Activated naive CD4-positive, alpha-beta T cell treated with anti-CD3 and anti-CD28 coated beads, Interleukin-2, amount 50 U/mL, for 72 hours (primary cell): Measurements from ENCODE around the gene RGP1. TPM values are rescaled to one million over a fixed set of nuclear protein-coding genes. Genes with fewer than 3 reads are reported as not detected.
A peak's percentile ranks its signal among the peaks of the same experiment; 100 is the strongest.

ENCODE experiments used
- ATAC-seq, 2 donors: fragments of 150-1000 bp; cut with Tn5 transposase; 2 replicates each; pipeline ENCODE4 v1.10.0; 2021; ENCODE audit warnings: mild to moderate bottlenecking in 2 of 2, moderate library complexity in 2 of 2
- DNase-seq, 2 donors: peaks; one replicate each; pipeline ENCODE4 v3.0.0; 2021 to 2022; ENCODE audit warnings: low spot score in 2 of 2
- H3K27ac Mint-ChIP-seq, 2 donors: one replicate each; pipeline ENCODE4 v1.8.0; 2022; ENCODE audit warnings: mild to moderate bottlenecking in 2 of 2, mixed read lengths in 2 of 2
- H3K36me3 Mint-ChIP-seq, 2 donors: one replicate each; pipeline ENCODE4 v1.8.0; 2022; ENCODE audit warnings: mixed read lengths in 2 of 2
- H3K9me3 Mint-ChIP-seq, 2 donors: one replicate each; pipeline ENCODE4 v1.8.0; 2022; ENCODE audit warnings: mixed read lengths in 2 of 2
- total RNA-seq, 2 donors: library from RNA; stranded (reverse); gene quantifications; one replicate each; pipeline ENCODE4 v1.2.3, GENCODE V29; 2022

Gene RGP1
- total RNA-seq, 2 donors from 2014 or later: 18.4 to 35.1 TPM

DNA sequence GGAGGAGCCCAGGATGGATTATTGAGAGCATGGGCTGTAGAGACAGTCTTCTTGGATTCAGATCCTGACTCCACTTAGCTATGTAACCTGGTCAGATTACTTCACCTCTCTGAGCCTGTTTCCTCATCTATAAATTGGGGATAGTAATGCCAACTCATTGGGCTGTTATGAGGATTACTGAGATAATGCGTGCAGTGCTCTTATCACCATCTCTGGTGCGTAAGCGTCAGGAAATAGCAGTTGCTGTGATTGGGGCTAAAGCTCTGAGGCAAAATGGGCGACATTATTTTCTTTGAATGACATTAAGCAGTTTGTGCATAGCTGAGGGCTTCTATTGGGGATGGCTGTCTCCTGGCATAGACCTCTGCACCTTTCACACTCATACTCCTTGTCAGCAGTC is 6.0 kb downstream of the RGP1 start:
- H3K36me3 Mint-ChIP-seq: peaks cover 6 to 7% of the 10 kb centered on the region in 2 donors
- DNase-seq: no peak
- H3K27ac Mint-ChIP-seq: no peak overlapping the region
- H3K9me3 Mint-ChIP-seq: no peaks in the 10 kb centered on the region
- ATAC-seq: no peak

DNA sequence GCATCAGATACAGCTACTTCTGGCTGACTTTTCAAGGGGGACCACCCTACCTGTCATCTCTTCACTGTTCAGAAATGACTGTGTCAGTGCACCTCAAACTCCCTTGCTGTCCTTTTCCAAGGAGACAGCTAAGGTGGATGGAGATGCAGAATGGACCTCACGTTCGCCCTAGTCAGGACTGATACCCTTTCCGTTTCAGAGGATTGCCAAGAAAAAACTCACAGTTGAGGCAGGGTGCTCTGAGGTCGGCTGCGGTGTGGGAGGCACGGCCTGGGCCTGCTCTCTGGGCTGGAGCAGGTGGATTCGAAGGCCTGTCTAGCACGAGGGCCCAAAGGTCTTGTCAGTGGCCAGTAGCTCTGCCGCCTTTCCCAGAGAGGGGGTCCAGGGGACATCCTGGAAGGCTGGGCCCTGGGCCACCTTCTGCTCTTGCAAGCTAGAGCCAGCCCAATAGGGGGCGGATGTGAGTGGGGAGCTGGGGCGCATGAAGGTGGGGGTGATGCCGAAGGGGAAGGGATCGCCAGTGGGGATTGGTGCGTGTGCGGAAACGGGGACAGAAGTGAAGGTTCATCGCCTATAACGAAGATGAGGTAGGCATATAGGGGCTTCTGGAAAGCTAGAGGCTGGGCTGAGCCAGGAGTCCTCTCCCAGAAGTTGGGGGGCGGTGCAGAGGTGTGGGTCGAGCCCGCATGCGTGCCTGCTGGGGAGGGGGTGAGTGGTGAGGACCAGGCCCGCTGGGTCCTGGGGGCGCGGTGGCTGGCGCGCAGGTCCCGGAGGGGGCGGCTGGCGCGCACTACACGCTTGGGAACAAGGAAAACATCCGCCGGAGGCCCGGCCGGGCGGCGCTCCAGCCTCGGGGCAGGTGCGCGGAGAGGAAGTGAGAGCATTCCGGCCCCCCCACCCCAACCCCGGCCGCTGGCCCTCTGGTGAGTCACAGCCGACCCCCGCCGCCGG is 7.5 kb downstream of the RGP1 start:
- H3K9me3 Mint-ChIP-seq: no peaks in the 10 kb centered on the region
- peak; percentile 77 to 86 for DNase-seq
- H3K36me3 Mint-ChIP-seq: peaks cover 6 to 9% of the 10 kb centered on the region in 2 donors
- ATAC-seq: peak; percentile 74 to 89
- peak overlapping the region; percentile 83 to 96 for H3K27ac Mint-ChIP-seq

DNA sequence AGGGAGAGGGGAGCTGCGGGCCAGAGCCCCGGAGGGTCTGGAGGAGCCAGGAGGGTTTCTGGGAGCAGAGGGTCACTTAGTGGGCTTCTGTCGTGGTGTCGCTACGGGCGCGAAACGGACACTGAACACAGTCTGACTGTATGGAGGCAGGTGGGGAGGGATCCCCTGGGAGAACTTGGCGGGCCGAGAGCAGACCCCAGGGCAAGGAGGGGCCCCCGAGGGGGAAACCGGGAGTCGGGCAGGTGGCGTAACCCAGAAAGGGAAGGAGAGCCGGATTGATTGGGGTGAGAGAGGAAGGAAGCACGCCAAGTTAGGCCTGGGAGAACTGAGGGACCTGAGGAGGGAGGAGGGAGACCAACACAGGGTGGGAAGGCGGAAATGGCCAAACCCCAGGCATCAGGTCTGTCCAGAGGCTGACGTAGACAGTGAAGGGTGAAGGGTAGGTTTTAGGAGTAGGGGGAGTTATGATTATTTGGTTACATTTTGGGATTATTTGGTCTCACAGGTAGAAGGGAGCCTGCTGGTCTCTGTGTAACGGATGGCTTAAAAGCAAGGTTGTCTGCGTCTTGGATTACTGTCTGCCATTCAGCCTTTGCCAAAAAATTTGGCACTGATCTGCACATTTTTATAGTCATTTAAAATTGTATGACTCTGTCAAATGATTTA is 8.3 kb downstream of the RGP1 start:
- ATAC-seq (peak; percentile 47 to 71), DNase-seq (peak; percentile 27 to 68)
- no peaks in the 10 kb centered on the region for H3K9me3 Mint-ChIP-seq
- peak overlapping the region; percentile 90 to 96 for H3K27ac Mint-ChIP-seq
- peaks cover 3 to 9% of the 10 kb centered on the region in 2 donors for H3K36me3 Mint-ChIP-seq

DNA sequence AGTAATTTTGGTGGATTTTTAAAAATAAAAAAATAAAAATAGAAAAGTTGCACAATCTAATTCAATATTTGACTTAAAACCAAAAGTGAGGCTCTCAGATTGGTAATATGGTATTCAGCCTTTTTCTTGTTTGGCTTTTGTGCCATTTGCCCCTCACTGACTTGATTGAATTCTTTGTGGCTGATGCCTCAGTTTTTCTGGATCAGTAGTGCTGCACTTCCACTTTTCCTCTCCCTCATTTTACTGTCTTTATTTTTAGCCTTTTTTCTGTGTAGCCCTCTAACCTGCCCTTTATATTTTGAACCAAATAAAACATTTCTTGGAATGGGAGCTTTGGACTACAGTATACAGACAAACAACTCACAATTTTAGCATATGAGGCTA is 8.8 kb downstream of the RGP1 start:
- Mint-ChIP-seq H3K36me3 (peaks cover 0 to 9% of the 10 kb centered on the region in 2 donors), H3K9me3 (no peaks in the 10 kb centered on the region), H3K27ac (peak overlapping the region; percentile 4 to 96)
- no peak for DNase-seq
- ATAC-seq: no peak

DNA sequence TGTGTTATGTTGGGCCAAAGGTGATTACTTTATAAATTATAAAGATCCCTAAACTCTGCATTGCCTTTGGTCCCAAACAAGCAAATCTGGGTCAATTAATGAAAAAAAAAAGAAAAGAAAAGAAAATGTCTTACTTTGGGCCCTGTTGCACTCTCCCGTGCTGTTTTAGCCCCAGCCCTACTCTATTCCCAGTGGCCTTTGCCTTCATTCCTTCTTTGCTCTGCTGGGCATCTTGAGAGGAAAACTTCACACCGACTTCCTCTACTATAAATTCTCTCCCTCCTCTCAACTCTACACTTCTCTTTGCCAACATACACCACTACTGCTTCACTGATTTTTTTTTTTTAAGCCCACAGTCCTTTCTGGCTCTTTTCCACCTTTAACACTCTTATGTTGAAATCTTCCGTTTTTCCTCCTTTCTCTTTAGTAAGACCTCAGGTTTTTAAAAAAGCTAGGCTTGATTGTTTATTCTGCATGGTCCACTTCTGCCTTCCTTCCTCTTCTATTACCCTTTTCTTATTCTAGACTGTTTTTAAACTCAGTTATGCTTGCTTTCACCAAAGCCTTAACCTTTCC is 9.5 kb downstream of the RGP1 start:
- Mint-ChIP-seq H3K27ac (peak overlapping the region; percentile 39 to 96), H3K9me3 (no peaks in the 10 kb centered on the region), H3K36me3 (peaks cover 0 to 9% of the 10 kb centered on the region in 2 donors)
- ATAC-seq (no peak), DNase-seq (no peak)

DNA sequence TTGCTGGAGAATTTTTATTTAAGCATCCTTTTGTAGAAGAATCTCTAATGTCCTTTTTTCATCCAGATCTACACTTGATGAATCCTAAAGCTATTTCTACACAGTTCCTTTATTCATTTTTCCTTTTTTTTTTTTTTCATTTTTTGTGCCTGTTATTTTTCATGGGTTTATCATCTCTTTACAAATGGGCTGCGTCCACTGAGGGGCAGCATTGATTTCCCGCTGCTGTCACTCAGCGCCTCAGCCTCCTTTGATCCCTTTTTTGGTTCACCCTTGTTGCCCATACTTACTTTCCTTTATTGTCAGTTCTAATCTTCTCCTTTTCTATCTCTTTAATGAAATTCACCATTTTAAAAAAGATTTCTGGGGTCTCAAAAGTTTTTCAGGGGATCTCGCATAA is 10.7 kb downstream of the RGP1 start:
- Mint-ChIP-seq H3K36me3 (peaks cover 0 to 9% of the 10 kb centered on the region in 2 donors), H3K9me3 (no peaks in the 10 kb centered on the region), H3K27ac (no peak overlapping the region)
- ATAC-seq: no peak
- DNase-seq: no peak

DNA sequence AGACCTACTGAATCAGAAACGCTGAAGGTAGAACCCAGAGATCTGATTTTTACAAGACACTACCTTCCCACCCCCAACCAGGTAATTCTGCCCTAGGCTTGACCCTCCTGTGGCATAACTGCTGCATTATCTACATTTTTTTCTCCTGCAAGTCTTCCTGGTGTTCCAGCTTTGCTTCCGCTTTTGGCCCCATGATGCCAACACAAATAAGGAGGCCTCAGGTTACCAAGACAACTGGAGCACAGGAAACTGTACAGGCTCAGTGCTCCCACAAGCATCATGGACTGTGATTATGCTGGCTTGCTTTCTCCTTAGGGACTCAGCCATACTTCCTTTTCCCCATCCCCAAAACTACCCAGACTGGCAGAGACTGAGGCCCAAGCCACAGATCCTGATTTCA is 11.6 kb downstream of the RGP1 start:
- no peak for DNase-seq
- Mint-ChIP-seq H3K9me3 (no peaks in the 10 kb centered on the region), H3K27ac (no peak overlapping the region), H3K36me3 (peaks cover 0 to 9% of the 10 kb centered on the region in 2 donors)
- ATAC-seq: no peak

DNA sequence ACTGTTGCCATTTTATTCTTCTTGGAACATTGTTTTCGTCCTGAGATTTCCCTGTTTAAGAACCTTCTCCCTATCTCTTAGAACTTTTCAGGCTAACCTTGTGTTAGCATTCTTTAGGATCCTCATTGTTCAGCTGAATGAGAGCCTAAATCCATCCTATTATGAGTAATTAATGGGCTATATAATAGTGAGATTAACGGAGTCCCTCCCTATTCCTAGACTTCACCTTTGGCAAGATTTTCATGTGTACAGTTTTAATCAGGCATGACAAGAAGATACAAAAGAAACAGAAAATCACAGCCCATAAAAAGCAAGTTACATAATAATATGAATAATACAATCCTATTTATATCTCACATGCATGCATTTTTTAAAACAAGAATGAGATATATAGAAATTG is 14.1 kb downstream of the RGP1 start:
- DNase-seq (no peak), ATAC-seq (no peak)
- Mint-ChIP-seq H3K27ac (no peak overlapping the region), H3K9me3 (no peaks in the 10 kb centered on the region), H3K36me3 (peaks cover 0 to 9% of the 10 kb centered on the region in 2 donors)

DNA sequence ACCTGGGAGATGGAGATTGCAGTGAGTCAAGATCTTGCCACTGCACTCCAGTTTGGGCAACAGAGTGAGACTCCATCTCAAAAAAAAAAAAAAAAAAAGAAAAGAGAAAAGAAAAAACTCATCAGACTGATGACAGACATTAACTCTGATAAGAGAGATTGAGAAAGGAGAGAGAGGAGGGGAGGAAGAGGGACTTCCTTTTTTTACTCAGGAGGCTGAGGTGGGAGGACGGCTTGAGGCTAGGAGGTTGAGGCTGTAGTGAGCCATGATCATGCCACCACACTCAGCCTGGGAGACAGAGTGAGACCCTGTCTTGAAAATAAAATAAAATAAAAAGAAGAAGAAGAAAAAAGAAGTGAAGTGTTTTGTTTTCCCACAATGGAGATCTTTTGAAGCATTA is 14.7 kb downstream of the RGP1 start:
- Mint-ChIP-seq H3K27ac (peak overlapping the region in 1 of 2 donors; percentile 90), H3K36me3 (peaks cover 0 to 9% of the 10 kb centered on the region in 2 donors), H3K9me3 (no peaks in the 10 kb centered on the region)
- ATAC-seq (no peak), DNase-seq (no peak)

DNA sequence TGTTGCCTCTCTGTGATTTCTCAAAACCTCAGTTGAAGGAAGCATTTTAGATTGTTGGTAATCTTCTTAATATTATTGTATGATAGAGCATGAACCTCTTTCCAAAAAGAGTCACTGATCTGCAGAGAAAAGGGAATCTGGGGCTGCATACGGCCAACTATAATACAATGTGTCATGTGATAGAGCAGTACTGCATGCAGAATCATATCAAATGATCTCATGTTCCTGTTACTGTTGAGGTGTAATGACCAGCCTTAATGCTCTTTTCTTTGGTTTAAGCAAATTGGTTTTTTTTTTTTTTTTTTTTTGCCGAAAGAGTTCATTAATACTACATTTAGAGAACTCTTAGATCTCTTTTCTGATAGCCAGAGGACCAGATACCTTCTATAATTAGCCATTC is 17.9 kb downstream of the RGP1 start:
- H3K27ac Mint-ChIP-seq: no peak overlapping the region
- ATAC-seq (no peak), DNase-seq (no peak)
- H3K9me3 Mint-ChIP-seq: no peaks in the 10 kb centered on the region
- no peaks in the 10 kb centered on the region for H3K36me3 Mint-ChIP-seq

DNA sequence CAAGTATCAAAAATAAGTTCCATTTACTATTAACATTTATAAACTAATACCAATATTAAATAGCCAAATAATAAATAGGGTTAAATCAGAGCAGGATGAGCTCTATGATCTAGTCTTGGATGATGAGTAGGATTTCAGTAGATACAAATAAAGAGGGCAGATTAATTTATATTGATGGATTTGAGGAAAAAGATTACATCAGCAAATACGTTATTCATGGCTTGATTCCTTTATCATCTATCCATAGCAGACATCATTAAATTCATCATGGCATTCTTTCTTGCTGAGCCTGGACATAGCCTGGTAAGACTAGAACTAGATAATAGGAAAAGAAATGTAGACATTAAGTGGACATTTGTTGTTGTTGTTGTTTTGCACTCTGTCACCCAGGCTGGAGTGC is 18.4 kb downstream of the RGP1 start:
- Mint-ChIP-seq H3K27ac (no peak overlapping the region), H3K9me3 (no peaks in the 10 kb centered on the region), H3K36me3 (no peaks in the 10 kb centered on the region)
- ATAC-seq: no peak
- DNase-seq: no peak

DNA sequence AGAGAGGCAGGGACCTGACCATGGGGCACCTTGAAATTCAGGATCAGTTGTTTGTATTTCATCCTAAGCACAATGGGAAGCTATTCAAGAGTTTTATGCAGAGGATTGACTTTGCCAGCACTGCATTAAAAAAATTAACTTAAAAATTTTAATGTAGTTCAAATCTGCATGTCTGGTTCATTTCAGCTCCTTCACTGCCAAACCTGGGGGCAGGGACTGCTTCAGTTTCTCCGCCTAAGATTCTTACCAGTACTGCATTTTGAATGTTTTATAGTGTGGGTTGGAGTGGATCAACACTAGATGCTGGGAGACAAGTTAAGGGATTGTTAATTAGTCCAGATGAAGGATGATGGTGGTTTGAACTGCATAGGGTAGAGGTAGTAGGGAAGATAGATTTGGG is 20.7 kb downstream of the RGP1 start:
- DNase-seq: no peak
- Mint-ChIP-seq H3K27ac (no peak overlapping the region), H3K9me3 (no peaks in the 10 kb centered on the region), H3K36me3 (no peaks in the 10 kb centered on the region)
- no peak for ATAC-seq

DNA sequence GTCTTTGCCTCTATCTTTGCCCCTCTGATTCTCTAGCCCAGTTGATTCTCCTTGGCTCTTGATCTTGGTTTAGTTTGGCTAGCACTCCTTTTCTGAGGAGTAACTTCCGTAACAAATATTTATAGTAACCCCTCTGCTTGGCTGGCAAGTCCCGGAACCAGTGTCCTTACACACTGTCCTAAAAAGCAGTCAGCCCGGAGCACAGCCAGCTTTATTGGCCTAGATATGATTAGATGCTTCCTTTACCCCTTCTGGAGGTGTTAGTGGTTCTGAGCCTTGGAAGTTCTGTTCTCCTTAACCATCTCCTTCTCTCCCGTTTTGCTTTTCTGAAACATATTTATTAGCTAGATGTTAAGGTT is 22.0 kb downstream of the RGP1 start:
- H3K27ac Mint-ChIP-seq: no peak overlapping the region
- no peak for ATAC-seq
- H3K9me3 Mint-ChIP-seq: no peaks in the 10 kb centered on the region
- no peaks in the 10 kb centered on the region for H3K36me3 Mint-ChIP-seq
- no peak for DNase-seq

DNA sequence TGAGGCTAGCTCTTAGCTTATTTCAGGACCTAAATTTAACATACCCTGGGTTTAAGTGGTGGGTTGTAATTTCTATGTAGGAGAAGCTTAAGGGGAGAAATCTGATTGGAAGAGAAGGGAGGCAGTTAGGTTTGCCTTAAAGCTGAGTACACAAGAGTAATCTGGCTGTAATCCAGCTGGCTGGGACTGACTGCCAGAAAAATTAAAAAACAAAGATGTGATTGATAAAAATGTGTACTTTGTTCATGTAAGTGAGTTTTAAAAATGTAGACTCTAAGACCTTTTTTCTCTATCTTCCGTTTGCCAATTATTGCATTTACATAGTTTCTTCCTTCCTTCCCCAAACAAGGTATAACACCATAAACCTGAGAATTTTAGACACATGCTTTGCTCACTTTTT is 22.4 kb downstream of the RGP1 start:
- no peaks in the 10 kb centered on the region for H3K9me3 Mint-ChIP-seq
- no peaks in the 10 kb centered on the region for H3K36me3 Mint-ChIP-seq
- ATAC-seq: no peak
- no peak for DNase-seq
- no peak overlapping the region for H3K27ac Mint-ChIP-seq

DNA sequence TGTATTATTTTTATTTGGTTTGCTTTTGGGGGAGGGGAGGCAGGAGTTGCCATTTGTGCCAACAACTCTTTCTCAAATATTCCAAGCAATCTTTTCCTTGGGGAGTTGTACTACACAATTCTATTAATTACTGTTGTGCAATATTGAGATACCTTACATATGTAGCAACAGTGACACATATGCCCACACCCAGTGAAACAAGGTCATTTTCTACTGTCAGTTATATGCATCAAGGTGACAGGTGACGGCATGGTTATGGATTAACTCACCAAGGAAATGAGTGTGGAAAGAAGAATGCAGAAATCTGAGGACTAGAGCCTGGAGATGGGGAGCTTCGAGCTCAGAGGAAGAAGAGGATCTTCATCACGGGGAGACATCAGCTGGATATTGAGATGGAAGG is 22.9 kb downstream of the RGP1 start:
- ATAC-seq: no peak
- no peaks in the 10 kb centered on the region for H3K36me3 Mint-ChIP-seq
- H3K9me3 Mint-ChIP-seq: no peaks in the 10 kb centered on the region
- no peak overlapping the region for H3K27ac Mint-ChIP-seq
- no peak for DNase-seq

DNA sequence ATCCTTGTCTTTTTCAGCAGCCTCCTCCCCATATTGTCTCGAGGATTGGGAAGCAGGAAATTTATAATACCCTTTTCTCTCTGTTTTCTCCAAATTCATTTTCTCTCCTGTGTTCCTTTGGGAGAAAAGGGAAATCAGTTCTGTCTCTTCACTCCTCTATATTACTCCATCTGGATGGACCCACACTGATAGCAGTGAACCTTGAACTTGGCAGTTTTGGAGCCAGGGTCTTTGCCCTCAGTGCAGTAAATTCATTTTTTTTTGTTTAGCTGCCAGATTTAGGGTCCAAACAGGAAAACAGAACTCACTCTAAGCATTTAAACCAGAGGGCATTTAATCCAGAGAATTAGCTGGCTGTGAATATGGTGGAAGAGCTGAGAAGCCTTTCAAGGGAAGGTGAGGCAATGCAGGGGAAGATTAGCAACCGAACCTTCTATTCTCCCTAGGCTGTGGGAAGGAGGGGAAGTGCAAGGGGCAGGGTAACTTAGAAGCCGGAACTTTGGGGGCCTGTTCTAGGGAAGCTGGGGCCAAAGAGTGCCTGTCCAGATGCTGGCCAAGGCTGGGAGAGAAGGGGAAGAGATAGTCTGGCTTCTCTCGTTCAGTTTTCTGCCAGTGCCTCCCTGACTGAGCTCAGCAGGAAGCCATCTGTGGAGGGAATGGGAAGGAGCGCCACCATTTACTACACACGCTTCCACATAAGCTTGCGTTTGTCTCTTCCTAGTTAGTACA is 26.0 kb downstream of the RGP1 start:
- ATAC-seq (no peak), DNase-seq (no peak)
- peak overlapping the region in 1 of 2 donors; percentile 29 for H3K27ac Mint-ChIP-seq
- no peaks in the 10 kb centered on the region for H3K9me3 Mint-ChIP-seq
- peaks cover 0 to 1% of the 10 kb centered on the region in 2 donors for H3K36me3 Mint-ChIP-seq

DNA sequence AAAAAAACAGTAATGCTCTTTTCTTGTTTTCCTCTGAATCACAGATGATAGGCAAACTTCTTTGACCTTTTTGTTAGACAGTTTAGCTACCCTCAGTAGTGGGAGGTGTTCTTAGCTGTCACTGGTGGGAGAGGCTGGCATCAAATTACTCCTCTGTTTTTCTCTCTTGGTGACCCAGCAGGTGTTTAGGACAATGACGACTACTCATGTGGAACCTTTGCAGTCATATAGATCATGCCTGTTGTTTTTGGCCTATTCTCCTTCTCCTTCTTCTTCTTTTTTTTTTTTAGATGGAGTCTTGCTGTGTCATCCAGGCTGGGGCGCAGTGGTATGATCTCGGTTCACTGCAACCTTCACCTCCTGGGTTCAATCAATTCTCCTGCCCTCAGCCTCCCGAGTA is 26.9 kb downstream of the RGP1 start:
- H3K36me3 Mint-ChIP-seq: peaks cover 0 to 6% of the 10 kb centered on the region in 2 donors
- DNase-seq (no peak), ATAC-seq (peak in 1 of 2 donors; percentile 62)
- no peak overlapping the region for H3K27ac Mint-ChIP-seq
- no peaks in the 10 kb centered on the region for H3K9me3 Mint-ChIP-seq
